HG02678 (cell line): ENCODE results near the gene NR2F2.
"Not testable (repeated sequence)": the region's sequence is repeated elsewhere in the genome, so short reads cannot be mapped to it uniquely, and the experiment has no call there.

Experiments
- ATAC-seq: cut with Tn5 transposase; IDR thresholded peaks from one replicate; pipeline ENCODE4 v1.9.1; 2021; ENCODE audit warnings: mild to moderate bottlenecking, moderate library complexity; ENCODE audit not compliant: unreplicated experiment

The NR2F2 gene

GRCh38 chr15:96365781-96366525 lies 35.5 kb downstream of the NR2F2 start:
- ATAC-seq: no peak

DNA sequence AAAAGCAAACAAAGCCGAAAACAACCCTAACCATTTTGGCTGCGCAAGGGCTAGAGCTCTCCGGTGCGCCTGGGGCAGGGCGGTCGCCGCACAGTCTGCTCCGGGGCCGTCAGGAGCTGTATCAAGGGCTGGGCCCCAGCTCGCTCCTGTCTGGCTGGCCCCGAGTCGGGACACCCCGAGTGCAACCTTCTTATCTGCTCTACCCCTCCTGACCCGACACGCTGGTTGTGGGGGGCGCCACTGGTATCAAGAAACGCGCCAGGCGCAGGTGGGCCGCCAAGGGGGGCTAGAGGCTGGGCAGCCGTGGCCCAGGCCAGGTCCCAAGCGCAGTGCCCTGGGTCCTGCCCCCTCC lies 36.0 kb downstream of the NR2F2 start:
- ATAC-seq: no peak

DNA sequence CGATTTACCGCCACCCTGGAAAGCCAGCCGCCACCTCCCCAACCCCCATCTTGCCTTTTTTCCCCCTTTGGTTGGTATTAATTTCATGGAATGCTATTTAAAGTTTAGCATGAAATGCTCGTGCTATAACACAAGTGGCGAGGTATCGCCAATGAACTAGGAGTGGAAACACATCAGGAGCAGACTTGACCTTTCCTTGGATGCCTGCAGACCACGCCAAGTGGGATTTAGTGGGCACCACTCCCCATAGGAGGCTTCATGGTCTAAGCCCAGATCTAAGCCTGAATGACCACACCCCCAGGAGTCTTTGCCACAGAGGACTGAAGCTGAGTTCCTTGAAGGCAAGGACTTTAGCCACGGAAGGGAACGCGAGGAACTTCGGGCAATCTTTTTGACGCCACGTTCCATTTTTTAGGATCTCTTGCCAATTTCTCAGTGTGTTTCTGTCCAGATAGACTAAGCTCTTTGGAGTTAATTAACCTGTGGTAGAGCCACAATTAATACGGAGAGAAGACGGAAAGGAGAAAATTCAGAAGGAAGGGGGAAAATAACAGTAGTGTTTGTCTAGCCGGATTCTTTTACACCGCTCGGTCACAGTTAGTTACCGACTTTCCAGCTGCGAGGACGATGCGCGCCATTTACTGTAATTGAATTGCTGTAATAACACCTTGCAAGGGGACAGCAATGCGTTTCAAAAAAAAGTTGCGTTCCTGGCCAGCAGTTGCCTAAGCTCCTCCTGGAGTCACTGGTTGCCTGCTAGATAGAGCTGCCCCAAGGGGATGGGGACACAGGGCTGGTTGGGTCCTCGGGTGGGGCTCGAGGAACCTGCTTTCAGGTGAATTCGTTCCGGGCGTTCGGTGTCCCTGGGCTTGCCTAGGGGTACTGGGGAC lies 37.1 kb downstream of the NR2F2 start:
- ATAC-seq: no peak

DNA sequence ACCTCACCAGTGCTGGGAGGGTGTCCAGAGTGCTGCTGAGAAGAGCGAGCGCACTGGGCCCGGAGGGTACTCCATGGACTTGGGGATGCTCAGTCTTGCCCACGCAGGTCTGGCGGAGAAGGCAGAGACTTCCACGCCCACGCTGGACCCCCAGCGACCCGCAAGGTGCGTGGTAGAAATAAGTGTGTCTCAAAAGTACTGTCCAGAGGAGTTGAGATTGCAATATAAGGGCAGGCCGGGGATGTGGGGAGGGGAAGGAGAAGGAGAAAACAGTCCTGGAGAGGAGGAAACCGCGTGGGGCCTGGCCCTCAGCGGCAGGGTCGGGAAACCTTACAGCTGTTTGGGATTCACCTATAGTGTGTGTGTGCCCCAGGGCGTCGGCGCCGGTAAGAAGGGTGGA lies 38.9 kb downstream of the NR2F2 start:
- no peak for ATAC-seq

- no peak for ATAC-seq
These were observed 39.5 kb downstream of the NR2F2 start for GRCh38 chr15:96369825-96370621.

DNA sequence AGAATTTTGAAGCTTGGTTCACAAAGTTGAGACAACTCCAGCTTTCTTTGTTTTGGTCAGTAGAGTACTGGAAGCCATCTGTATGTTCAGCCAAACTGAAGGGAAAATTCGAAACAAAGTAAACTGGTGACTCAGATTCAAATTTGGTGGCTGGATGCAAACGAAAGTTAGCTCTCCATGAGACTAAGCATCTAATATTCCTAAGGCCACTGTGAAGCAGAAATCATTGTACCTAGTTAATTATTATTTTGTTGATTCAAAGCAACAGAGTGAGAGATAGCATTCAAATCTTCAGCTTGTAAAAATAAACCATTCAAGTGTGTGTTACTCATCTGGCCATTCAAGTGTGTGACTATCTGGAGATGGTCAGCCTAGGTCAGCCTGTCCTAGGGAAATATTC lies 42.1 kb downstream of the NR2F2 start:
- ATAC-seq: no peak

DNA sequence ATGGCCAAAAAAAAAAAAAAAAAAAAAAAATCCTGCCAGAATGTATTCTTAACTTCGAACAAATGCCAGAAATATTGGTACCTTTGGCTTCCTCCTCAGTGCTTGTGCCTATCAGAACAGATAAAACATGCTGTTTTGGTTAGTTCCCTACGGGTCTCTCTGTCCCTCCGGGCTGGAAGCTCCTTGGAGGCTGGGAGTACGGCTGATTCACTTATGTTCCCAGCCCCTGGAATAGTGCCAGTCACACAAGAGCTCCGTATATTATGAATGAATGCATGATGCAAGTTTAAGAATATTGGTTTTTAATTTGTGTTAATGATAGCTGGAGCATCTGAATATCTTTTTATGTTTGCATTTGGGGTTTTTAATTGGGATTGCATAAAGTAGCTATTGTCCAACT lies 44.0 kb downstream of the NR2F2 start:
- no peak for ATAC-seq

- ATAC-seq: not testable (repeated sequence)
These were observed 49.1 kb downstream of the NR2F2 start for GRCh38 chr15:96379592-96379991.

DNA sequence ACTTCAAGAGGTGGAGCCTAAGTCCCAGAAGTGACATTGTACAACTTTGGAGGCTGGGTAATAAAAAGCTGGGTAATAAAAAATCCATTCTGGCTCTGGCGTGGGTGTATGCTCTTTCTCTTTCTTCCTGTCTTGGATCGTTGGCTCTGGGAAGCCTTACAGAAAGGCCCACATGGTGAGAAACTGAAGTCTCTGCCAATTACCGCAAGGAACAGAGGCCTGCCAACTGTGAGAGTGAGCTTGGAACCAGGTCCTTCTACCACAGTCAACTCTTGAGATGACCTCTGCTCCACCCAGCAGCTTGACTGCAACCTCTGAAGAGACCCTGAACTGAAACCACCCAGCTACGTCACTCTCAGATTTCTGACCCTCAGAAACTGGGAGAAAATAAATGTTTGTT lies 51.0 kb downstream of the NR2F2 start:
- ATAC-seq: no peak

DNA sequence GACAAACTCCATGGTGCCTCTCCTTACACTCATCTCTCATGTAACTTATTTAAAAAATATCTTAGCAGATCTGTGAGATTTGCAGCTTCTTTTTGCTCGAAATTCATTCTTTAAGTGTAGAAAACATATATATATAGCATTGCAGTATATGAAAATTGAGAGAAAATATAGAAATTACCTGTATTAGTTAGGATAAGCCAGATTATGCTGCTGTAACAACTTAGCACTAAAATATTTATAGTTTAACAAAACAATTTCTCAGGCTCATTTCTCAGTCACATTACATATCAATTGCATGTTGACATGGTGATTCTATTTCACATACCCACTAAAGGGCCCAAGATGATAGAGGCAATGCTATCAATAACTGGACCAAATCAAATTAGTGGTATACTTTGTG lies 54.7 kb downstream of the NR2F2 start:
- ATAC-seq: no peak

DNA sequence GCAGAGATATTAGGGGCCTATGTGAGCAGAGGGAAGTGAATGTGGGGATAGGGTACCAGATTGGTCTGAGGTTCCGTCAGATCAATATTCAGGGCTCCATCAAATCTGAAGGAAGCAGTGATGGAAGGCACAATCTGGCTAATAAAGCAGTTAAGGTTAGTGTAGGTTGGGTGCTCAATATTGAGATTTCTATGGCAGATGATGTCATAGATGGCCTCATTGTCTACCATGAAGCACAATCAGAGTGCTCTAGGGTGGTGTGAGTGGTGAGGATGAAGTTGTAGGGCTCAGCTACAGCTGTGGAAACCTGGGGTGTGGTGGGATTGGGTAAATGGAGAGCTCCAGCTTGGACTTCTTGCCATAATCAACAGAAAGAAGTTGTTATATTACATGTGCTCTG lies 58.2 kb downstream of the NR2F2 start:
- no peak for ATAC-seq
